ENCODE measurements around the gene S100A2.

S100A2 gene

GRCh38 chr1:153533689-153534201 is 31.9 kb downstream of the S100A2 start:
- no peak overlapping the region for H3K27ac ChIP-seq

GRCh38 chr1:153532769-153533599 is 32.7 kb downstream of the S100A2 start:
- H3K27ac ChIP-seq, result no peak overlapping the region
- TF ChIP-seq ZFX (IDR thresholded peaks at IDR 0.05; ENCODE audit: borderline replicate concordance) (no peak), CTCF (IDR thresholded peaks at IDR 0.05) (peak; percentile 72)

More at GRCh38 chr1:153533689-153534201, 31.9 kb downstream of the S100A2 start:
- no peak for TF ChIP-seq ZFX (IDR thresholded peaks at IDR 0.05; ENCODE audit: borderline replicate concordance)
- no peak for TF ChIP-seq CTCF (IDR thresholded peaks at IDR 0.05)

- TF ChIP-seq ZFX (IDR thresholded peaks at IDR 0.05; ENCODE audit: borderline replicate concordance), result no peak
- TF ChIP-seq CTCF (IDR thresholded peaks at IDR 0.05), result no peak
- H3K27ac ChIP-seq, result no peak overlapping the region
These were observed 33.5 kb downstream of the S100A2 start for GRCh38 chr1:153532181-153532580.

GRCh38 chr1:153531638-153532037 is 34.0 kb downstream of the S100A2 start:
- TF ChIP-seq ZFX (IDR thresholded peaks at IDR 0.05; ENCODE audit: borderline replicate concordance) (no peak), CTCF (IDR thresholded peaks at IDR 0.05) (no peak)
- no peak overlapping the region for H3K27ac ChIP-seq

GRCh38 chr1:153527683-153528040 is 38.0 kb downstream of the S100A2 start:
- TF ChIP-seq ZFX (IDR thresholded peaks at IDR 0.05; ENCODE audit: borderline replicate concordance) (no peak), CTCF (IDR thresholded peaks at IDR 0.05) (no peak)
- H3K27ac ChIP-seq, result no peak overlapping the region

GRCh38 chr1:153527023-153527682 is 38.5 kb downstream of the S100A2 start:
- no peak for TF ChIP-seq ZFX (IDR thresholded peaks at IDR 0.05; ENCODE audit: borderline replicate concordance)
- no peak for TF ChIP-seq CTCF (IDR thresholded peaks at IDR 0.05)
- H3K27ac ChIP-seq, result no peak overlapping the region

- TF ChIP-seq CTCF (IDR thresholded peaks at IDR 0.05), result no peak
- TF ChIP-seq ZFX (IDR thresholded peaks at IDR 0.05; ENCODE audit: borderline replicate concordance), result no peak
- H3K27ac ChIP-seq, result no peak overlapping the region
These were observed 39.5 kb downstream of the S100A2 start for GRCh38 chr1:153526132-153526543.
